Neural cell (in vitro differentiated cells): ENCODE results near the gene HNRNPAB. TPM values are rescaled to one million over a fixed set of nuclear protein-coding genes. Genes with fewer than 3 reads are reported as not detected.
"Not testable (repeated sequence)": the region's sequence is repeated elsewhere in the genome, so short reads cannot be mapped to it uniquely, and the experiment has no call there.

Experiments used
- H2AFZ ChIP-seq: fragments of 200-600, 300-800 bp; sonication (generic), shearing (Covaris generic); 2 replicates; pipeline ENCODE4 v1.6.0; 2014; ENCODE audit warnings: low read depth, mild to moderate bottlenecking, antibody characterized with exemption, low read length, moderate library complexity
- H3F3A ChIP-seq: fragments of 200-600 bp; shearing (Covaris generic); 2 replicates; pipeline ENCODE4 v1.6.1; 2016; ENCODE audit warnings: mild to moderate bottlenecking, moderate library complexity, mixed read lengths, antibody characterized with exemption, low read length; ENCODE audit not compliant: insufficient read depth, poor library complexity, severe bottlenecking
- H3K27ac ChIP-seq: fragments of 200-600, 300-800 bp; sonication (generic), shearing (Covaris generic); 2 replicates; pipeline ENCODE4 v1.5.1; 2014; ENCODE audit warnings: mild to moderate bottlenecking, low read length, moderate library complexity
- H3K27me3 ChIP-seq: fragments of 300-800, 200-600 bp; sonication (generic), shearing (Covaris generic); 2 replicates; pipeline ENCODE4 v1.6.0; 2014; ENCODE audit warnings: mild to moderate bottlenecking, low read depth, low read length, moderate library complexity; ENCODE audit not compliant: insufficient read depth
- H3K36me3 ChIP-seq: fragments of 300-800, 200-600 bp; sonication (generic), shearing (Covaris generic); 2 replicates; pipeline ENCODE4 v1.5.1; 2014; ENCODE audit warnings: mild to moderate bottlenecking, antibody characterized with exemption, low read length, moderate library complexity; ENCODE audit not compliant: insufficient read depth
- H3K4me2 ChIP-seq: fragments of 300-800, 200-600 bp; sonication (generic), shearing (Covaris generic); 2 replicates; pipeline ENCODE4 v1.6.0; 2014; ENCODE audit warnings: mild to moderate bottlenecking, low read length
- H3K4me3 ChIP-seq: fragments of 300-800, 200-600 bp; sonication (generic), shearing (Covaris generic); 2 replicates; pipeline ENCODE4 v1.5.1; 2014; ENCODE audit warnings: mild to moderate bottlenecking, low read length, moderate library complexity
- H3K79me2 ChIP-seq: fragments of 200-600 bp; shearing (Covaris generic); replicated peaks from 2 replicates; pipeline ENCODE4 v1.6.0; 2014; ENCODE audit warnings: mild to moderate bottlenecking, low read length, moderate library complexity; ENCODE audit not compliant: insufficient read depth
- H3K9ac ChIP-seq: fragments of 300-800, 200-600 bp; sonication (generic), shearing (Covaris generic); 2 replicates; pipeline ENCODE4 v1.6.1; 2016; ENCODE audit warnings: mild to moderate bottlenecking, low read length, mixed read lengths
- H3K9me2 ChIP-seq: fragments of 200-600 bp; shearing (Covaris generic); 2 replicates; pipeline ENCODE4 v1.6.1; 2016; ENCODE audit warnings: mild to moderate bottlenecking, low read length, mixed read lengths; ENCODE audit not compliant: insufficient read depth
- H3K9me3 ChIP-seq: fragments of 200-600, 300-800 bp; sonication (generic), shearing (Covaris generic); 2 replicates; pipeline ENCODE4 v1.6.1; 2016; ENCODE audit warnings: mild to moderate bottlenecking, mixed run types, low read length, moderate library complexity, mixed read lengths
- H4K20me1 ChIP-seq: fragments of 200-600 bp; shearing (Covaris generic); 2 replicates; pipeline ENCODE4 v1.6.1; 2016; ENCODE audit warnings: mild to moderate bottlenecking, mixed run types; ENCODE audit not compliant: insufficient read depth
- CTCF ChIP-seq: fragments of 450-650 bp; IDR thresholded peaks from 2 replicates; pipeline ENCODE4 v1.5.1; 2014; ENCODE audit warnings: antibody characterized with exemption, mild to moderate bottlenecking, moderate library complexity; ENCODE audit not compliant: poor library complexity, severe bottlenecking
- EP300 ChIP-seq: fragments of 450-650 bp; conservative IDR thresholded peaks from 2 replicates; pipeline ENCODE4 v1.6.1; 2014; ENCODE audit warnings: antibody characterized with exemption, mild to moderate bottlenecking, moderate library complexity; ENCODE audit not compliant: poor library complexity, severe bottlenecking
- EZH2 ChIP-seq: fragments of 200-600, 300-800 bp; shearing (Covaris generic), sonication (generic); IDR thresholded peaks from 2 replicates; pipeline ENCODE4 v1.6.1; 2014; ENCODE audit warnings: antibody characterized with exemption, low read length, borderline replicate concordance, mild to moderate bottlenecking; ENCODE audit not compliant: insufficient read depth, poor library complexity, severe bottlenecking
- MXI1 ChIP-seq: fragments of 450-650 bp; conservative IDR thresholded peaks from 2 replicates; pipeline ENCODE4 v1.6.1; 2014; ENCODE audit warnings: antibody characterized with exemption, mild to moderate bottlenecking; ENCODE audit not compliant: poor library complexity, severe bottlenecking
- POLR2AphosphoS5 ChIP-seq: IDR thresholded peaks from 2 replicates; pipeline ENCODE4 v1.6.1; 2012
- RAD21 ChIP-seq: fragments of 450-650 bp; conservative IDR thresholded peaks from 2 replicates; pipeline ENCODE4 v1.6.1; 2014; ENCODE audit warnings: antibody characterized with exemption, mild to moderate bottlenecking, moderate library complexity
- REST ChIP-seq: IDR thresholded peaks from 2 replicates; pipeline ENCODE4 v1.6.1; 2012; ENCODE audit warnings: borderline replicate concordance
- SMC3 ChIP-seq: fragments of 450-650 bp; conservative IDR thresholded peaks from 2 replicates; pipeline ENCODE4 v1.6.1; 2014; ENCODE audit warnings: antibody characterized with exemption, mild to moderate bottlenecking, moderate library complexity; ENCODE audit not compliant: poor library complexity
- TAF1 ChIP-seq: IDR thresholded peaks from 2 replicates; pipeline ENCODE4 v1.6.1; 2012; ENCODE audit warnings: low read depth
- polyA plus RNA-seq: library from polyadenylated mRNA; depleted of rRNA; stranded (reverse); fragments of >200 nt; gene quantifications from 2 replicates; pipeline ENCODE4 v1.2.3, GENCODE V29; 2014

The HNRNPAB gene
- polyA plus RNA-seq, 1 donor from 2014 or later = 129 TPM

GRCh38 chr5:178238711-178239592, 34.6 kb downstream of the HNRNPAB start:
- Histone ChIP-seq H3K4me2 (no peak overlapping the region), H3K36me3 (no peaks in the 10 kb centered on the region)

GRCh38 chr5:178239626-178240301, 35.4 kb downstream of the HNRNPAB start:
- H3K36me3 ChIP-seq, H3K27ac ChIP-seq, H3K4me2 ChIP-seq, H3K79me2 ChIP-seq, H3K4me3 ChIP-seq, H3K9ac ChIP-seq, H3K9me3 ChIP-seq, H2AFZ ChIP-seq, H3F3A ChIP-seq, H3K9me2 ChIP-seq, H4K20me1 ChIP-seq, H3K27me3 ChIP-seq: not testable (repeated sequence)

More at GRCh38 chr5:178238711-178239592, 34.6 kb downstream of the HNRNPAB start:
- H3K27me3 ChIP-seq = no peaks in the 10 kb centered on the region
- no peak overlapping the region for H3K27ac ChIP-seq
- no peak overlapping the region for H3K4me3 ChIP-seq
- no peaks in the 10 kb centered on the region for H4K20me1 ChIP-seq
- no peak overlapping the region for H3K9ac ChIP-seq
- H3F3A ChIP-seq = no peaks in the 10 kb centered on the region
- no peak overlapping the region for H2AFZ ChIP-seq
- H3K79me2 ChIP-seq = no peaks in the 10 kb centered on the region
- TF ChIP-seq MXI1 = no peak
- TF ChIP-seq EZH2 = no peak
- TF ChIP-seq POLR2AphosphoS5 = no peak
- TF ChIP-seq RAD21 = no peak
- no peak for TF ChIP-seq TAF1
- no peak for TF ChIP-seq REST
- TF ChIP-seq EP300 = no peak
- TF ChIP-seq CTCF = no peak
- no peak for TF ChIP-seq SMC3
- no peaks in the 10 kb centered on the region for H3K9me3 ChIP-seq
- H3K9me2 ChIP-seq = no peaks in the 10 kb centered on the region
